ENCODE measurements around the gene MRPL22.
"Not testable (repeated sequence)": the region's sequence is repeated elsewhere in the genome, so short reads cannot be mapped to it uniquely, and the experiment has no call there.

MRPL22 gene

GRCh38 chr5:154940772-154941620, at the start of gene MRPL22:
Gene MRPL22, plus strand, starts transcription at chr5:154941073. Its CDS starts 38 bp downstream, at chr5:154941111.
- DNase-seq (ENCODE audit: low read depth in 2 of 2): peak; percentile 86 to 90

- no peak for DNase-seq (ENCODE audit: low read depth in 2 of 2)
Measured at GRCh38 chr5:154892369-154892771, 48.5 kb upstream of the MRPL22 start.

GRCh38 chr5:154893381-154893780, 47.5 kb upstream of the MRPL22 start:
- DNase-seq (ENCODE audit: low read depth in 2 of 2): no peak

- DNase-seq (ENCODE audit: low read depth in 2 of 2): no peak
Measured at GRCh38 chr5:154895606-154896561, 45.0 kb upstream of the MRPL22 start.

- DNase-seq (ENCODE audit: low read depth in 2 of 2): no peak
Measured at GRCh38 chr5:154896562-154897165, 44.2 kb upstream of the MRPL22 start.

GRCh38 chr5:154898210-154898609, 42.7 kb upstream of the MRPL22 start:
- no peak for DNase-seq (ENCODE audit: low read depth in 2 of 2)

GRCh38 chr5:154899151-154899816, 41.6 kb upstream of the MRPL22 start:
- no peak for DNase-seq (ENCODE audit: low read depth in 2 of 2)

- no peak for DNase-seq (ENCODE audit: low read depth in 2 of 2)
Measured at GRCh38 chr5:154900066-154900465, 40.8 kb upstream of the MRPL22 start.

GRCh38 chr5:154901276-154901675, 39.6 kb upstream of the MRPL22 start:
- DNase-seq (ENCODE audit: low read depth in 2 of 2): no peak

- DNase-seq (ENCODE audit: low read depth in 2 of 2): no peak
Measured at GRCh38 chr5:154901913-154902312, 39.0 kb upstream of the MRPL22 start.

- not testable (repeated sequence) for DNase-seq (ENCODE audit: low read depth in 2 of 2)
Measured at GRCh38 chr5:154905601-154906000, 35.3 kb upstream of the MRPL22 start.

GRCh38 chr5:154916874-154917273, 24.0 kb upstream of the MRPL22 start:
- no peak for DNase-seq (ENCODE audit: low read depth in 2 of 2)

GRCh38 chr5:154917757-154918156, 23.1 kb upstream of the MRPL22 start:
- no peak for DNase-seq (ENCODE audit: low read depth in 2 of 2)

- no peak for DNase-seq (ENCODE audit: low read depth in 2 of 2)
Measured at GRCh38 chr5:154923441-154924430, 17.1 kb upstream of the MRPL22 start.

GRCh38 chr5:154933537-154933936, 7.3 kb upstream of the MRPL22 start:
- DNase-seq (ENCODE audit: low read depth in 2 of 2): no peak

- no peak for DNase-seq (ENCODE audit: low read depth in 2 of 2)
Measured at GRCh38 chr5:154934881-154935280, 6.0 kb upstream of the MRPL22 start.

- no peak for DNase-seq (ENCODE audit: low read depth in 2 of 2)
Measured at GRCh38 chr5:154937186-154937717, 3.6 kb upstream of the MRPL22 start.

GRCh38 chr5:154937718-154938466, 3.0 kb upstream of the MRPL22 start, which contains the start of gene GEMIN5:
Gene GEMIN5, minus strand, starts transcription at chr5:154938211. Its CDS starts 78 bp downstream, at chr5:154938133.
- DNase-seq (ENCODE audit: low read depth in 2 of 2): peak; percentile 44 to 65

GRCh38 chr5:154939387-154939786, 1.5 kb upstream of the MRPL22 start:
- DNase-seq (ENCODE audit: low read depth in 2 of 2): not testable (repeated sequence)

Data from stimulated activated CD8-positive, alpha-beta memory T cell treated with anti-CD3 and anti-CD28 coated beads, Interleukin-7, amount 100 ng/mL, for 1 hour (primary cell).